Measurements from ENCODE around the gene JPT2.

JPT2 gene, protein sequence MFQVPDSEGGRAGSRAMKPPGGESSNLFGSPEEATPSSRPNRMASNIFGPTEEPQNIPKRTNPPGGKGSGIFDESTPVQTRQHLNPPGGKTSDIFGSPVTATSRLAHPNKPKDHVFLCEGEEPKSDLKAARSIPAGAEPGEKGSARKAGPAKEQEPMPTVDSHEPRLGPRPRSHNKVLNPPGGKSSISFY

DNA sequence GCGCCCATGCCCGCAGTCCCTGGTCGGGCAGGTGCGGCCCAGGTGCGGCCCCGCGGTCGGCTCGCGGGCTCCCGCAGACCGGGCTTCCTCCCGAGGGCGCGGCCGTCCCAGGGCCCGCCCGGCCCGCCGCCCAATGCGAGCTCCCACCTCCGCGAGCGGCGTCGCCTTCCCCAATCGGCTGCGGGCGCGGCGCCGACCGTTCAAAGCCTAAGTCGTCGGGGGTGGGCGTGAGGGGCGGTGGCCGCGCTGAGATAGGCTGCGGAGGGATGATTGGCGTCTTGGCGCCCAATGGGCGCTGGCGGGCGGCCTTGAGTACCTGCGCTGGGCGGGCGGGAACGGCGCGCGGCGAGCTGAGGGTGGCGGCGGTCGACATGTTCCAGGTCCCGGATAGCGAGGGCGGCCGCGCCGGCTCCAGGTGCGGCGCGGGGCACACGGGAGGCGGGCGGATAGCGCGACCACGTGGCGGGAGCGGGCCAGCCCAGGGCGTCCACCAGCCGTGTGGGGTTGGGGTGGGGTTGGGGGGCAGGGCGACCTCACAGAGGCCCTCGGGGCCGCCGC, at the start of gene JPT2:
TSS of gene JPT2 (plus strand) at position 338 of the 558 bp plus-strand sequence. CDS start at position 372, 34 bp downstream.
- DNase-seq: peak; percentile 97 to 98

DNA sequence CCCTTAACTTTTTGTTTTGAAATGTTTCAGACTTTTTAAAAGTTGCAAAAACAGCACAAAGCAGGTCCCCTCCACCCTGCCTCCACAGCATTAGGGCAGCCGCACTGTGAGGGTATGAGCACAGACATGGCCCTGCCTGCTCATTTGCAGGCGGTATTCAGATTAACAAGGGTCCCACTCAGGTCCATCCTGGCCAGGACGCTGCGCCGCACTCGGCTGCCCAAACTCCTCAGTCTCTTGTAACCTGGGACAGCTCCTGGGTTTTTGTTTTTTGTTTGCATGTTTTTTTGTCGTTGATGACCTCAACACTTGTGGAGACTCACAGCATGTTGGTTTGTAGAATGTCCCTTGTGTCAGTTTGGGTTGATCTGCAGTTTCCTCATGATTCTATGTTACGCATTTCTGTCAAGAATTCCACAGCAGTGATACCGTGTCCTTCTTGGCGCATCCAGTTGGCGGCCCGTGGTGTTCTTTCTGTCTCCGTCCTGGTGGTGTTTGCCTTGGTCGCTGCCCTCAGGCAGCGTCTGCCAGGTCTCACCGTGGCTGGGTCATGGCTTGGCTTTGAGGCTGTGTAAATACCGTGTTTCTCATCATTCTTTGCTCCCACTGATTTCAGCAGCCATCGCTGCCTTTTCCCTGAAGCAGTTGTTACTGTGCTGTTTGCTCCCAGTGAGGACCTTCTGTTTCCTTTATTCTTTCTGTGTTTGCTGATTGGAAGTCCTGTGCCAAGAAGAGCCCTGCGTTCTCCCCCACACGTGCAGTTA, 47.4 kb upstream of the JPT2 start:
- no peak for DNase-seq

DNA sequence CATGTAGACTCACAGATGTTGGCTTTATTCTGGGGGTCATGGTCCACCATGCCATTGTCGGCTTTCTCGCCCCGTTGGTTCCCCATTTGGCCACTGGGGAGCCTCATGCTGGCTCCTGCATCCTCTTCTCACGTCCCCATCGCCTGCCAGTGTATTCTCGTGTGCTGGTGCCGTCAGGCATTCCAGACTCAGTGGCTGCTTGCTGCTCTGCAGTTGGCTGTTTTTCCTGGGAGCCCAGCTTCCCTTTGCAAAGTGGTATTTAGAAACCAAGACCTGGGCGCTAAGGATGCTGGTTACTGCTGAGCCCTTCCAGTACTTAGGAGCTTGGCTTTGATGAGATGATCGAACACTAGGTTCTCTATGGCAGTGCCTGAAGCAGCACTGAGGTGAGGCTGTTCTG, 46.8 kb upstream of the JPT2 start:
- DNase-seq: no peak

DNA sequence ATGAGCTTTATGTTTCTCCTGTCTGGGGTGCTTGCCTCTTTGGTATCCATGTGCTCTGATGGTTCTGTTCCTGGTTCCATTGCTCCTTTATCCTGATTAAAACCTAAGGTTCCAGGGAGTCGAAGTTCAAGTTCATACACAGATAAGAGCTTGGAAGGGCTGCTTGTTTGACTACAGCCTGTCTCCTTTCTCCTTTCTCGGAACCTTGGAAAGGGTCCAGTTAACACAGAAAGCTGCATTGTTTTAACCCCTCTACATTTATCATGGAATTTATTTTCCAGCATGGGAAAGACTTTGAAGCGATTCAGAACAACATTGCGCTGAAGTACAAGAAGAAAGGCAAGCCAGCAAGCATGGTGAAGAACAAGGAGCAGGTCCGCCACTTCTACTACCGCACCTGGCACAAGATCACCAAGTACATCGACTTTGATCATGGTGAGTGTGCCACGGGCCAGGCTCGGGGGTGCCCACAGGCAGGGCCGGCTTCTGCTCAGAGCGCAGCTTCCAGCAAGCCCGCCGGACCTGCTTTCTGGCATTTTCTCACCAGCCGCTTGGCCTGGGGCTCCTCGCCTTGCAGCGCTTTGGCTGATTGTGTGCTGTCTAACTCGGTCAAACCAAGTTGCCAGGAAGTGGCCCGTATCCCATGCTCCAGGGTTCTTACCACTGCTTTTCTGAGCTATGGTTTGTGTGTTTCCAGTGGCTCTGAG, 46.0 kb upstream of the JPT2 start:
- no peak for DNase-seq

DNA sequence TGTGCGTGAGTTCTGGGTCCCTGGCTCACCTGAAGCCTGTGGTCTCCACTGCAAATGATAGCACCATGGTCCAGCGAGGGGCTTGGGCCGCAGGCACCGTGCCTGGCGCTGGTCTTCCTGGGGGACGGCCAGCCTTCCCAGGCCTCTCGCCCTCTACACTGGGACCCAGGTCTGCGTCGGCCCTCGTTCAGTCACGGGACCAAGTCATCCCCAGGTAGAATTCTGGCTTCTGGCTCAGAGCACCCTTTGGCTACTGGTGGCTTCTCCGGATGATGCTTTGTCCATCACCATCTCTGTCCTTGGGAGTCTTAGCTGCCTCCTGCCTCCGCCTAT, 45.5 kb upstream of the JPT2 start:
- no peak for DNase-seq

DNA sequence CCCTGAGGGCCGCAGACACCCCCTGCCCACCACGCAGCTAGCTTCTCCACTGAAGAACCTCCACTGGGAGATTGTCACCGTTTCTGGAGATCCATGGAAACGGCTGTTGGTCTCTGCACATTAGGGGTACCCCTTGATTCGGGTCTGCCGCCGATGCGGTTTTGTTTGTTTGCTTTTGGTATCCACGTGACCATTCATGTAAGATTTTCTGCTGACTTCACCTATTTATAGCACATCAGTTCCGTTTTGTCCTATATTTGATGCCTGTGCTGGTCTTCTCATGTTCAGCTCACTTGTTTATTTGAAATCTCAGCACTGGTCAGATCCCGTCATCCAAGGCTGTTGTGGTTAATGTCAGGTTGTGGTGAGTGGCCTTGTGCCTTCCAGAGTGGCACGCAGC, 44.8 kb upstream of the JPT2 start:
- no peak for DNase-seq

DNA sequence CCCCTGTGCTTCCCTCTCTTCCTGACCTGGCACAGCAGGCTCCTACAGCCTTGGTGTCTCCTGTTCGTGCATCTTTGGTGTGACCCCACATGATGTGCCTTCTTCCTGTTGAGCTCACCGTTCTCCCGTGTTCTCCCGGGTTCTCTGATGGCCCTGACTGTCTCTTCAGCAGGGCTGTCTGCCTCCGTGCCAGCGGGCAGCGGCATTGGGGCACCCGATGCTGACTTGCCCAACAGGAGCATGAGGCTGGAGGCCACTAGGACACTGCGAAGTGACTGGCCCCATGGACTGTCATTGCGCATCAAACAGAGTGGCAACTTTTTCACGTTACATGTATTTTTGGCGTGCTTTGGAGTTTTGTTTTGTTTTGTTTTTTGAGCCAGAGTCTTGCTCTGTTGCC, 43.5 kb upstream of the JPT2 start:
- DNase-seq: no peak

DNA sequence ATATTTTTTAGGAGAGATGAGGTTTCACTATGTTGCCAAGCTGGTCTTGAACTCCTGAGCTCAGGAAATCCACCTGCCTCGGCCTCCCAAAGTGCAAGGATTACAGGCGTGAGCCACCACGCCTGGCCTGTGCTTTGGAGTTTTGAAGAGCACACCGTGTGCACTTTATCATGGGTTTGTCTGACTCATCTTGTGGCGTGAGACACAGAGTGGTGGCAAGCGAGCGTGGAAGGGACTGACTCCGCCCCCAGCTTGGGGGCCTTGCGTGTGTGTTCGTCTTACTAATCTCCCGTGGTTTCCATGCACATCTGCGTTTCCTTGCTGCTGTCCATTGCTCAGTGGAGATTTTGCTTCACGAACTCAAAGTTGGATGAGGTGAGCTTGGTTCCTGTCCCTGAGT, 43.0 kb upstream of the JPT2 start:
- DNase-seq: no peak

DNA sequence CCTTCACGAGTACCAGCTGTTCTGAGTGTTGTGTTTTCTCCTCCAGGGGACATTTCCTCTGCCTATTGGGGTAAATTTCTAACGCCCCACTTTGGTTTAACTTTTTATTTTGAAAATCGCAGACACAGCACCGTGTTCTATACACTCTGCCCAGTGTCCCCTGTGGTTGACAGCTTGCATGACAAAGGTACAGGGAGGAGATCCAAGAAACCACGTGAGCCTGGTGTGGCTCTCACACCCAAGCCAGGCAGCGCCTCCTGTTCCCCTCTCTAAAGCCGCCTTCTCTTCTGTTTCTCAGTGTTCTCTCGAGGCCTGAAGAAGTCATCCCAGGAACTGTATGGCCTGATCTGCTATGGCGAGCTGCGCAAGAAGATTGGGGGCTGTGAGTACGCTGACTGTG, 40.6 kb upstream of the JPT2 start:
- no peak for DNase-seq

DNA sequence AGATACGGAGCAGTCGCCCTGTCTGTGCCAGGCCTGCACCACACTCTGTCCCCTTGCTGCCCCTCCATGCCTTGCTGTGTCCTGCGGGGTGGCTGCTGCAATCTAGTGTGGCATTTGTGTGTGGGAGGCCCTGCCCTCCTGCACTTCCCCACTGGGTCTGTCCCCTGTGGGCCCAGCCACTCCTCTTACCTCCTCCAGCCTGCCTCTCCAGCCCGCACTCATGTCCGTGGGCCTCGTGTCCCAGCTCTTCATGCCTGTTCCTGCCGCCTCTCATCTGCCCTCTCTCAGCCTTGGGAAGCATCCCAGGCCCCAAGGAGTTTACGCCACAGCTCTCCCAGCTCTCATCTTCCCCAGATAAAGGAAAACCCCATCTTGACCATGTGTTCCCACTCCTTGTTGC, 39.3 kb upstream of the JPT2 start:
- no peak for DNase-seq

DNA sequence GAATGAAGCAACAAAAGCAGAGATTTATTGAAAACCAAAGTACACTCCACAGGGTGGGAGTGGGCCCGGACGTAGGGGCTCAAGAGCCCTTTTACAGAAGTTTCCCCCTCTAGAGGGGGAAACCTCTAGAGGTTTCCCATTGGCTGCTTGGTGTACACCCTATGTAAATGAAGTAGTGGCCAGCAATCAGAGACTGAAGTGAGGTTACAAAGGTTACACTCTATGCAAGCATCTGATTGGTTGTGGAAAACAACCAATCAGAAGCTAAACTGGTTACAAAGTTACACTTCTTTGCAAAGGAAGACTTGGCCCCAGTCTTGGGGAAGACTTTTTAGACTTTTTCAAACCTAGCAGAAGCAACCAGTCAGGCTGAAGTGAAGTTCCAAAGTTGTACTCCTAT, 38.8 kb upstream of the JPT2 start:
- no peak for DNase-seq

DNA sequence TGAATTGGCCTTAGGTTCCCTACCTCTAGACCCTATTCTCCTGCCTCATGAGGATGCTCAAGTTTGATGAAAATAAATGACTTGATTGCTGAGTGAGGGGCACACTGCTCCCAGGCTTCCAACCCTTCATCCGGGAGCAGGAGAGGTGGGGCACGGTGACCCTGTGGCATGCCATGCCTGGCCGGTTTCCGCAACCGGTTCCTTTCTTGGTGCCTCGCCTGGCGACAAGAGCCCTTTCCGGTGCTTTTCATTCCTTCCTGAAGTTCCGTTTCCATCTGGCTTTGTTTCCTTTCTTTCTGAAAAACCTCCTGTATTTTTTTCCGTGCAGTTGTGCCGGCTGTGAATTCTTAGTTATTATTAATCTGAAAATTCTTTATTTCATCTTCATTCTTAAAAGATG, 38.2 kb upstream of the JPT2 start:
- DNase-seq: no peak

DNA sequence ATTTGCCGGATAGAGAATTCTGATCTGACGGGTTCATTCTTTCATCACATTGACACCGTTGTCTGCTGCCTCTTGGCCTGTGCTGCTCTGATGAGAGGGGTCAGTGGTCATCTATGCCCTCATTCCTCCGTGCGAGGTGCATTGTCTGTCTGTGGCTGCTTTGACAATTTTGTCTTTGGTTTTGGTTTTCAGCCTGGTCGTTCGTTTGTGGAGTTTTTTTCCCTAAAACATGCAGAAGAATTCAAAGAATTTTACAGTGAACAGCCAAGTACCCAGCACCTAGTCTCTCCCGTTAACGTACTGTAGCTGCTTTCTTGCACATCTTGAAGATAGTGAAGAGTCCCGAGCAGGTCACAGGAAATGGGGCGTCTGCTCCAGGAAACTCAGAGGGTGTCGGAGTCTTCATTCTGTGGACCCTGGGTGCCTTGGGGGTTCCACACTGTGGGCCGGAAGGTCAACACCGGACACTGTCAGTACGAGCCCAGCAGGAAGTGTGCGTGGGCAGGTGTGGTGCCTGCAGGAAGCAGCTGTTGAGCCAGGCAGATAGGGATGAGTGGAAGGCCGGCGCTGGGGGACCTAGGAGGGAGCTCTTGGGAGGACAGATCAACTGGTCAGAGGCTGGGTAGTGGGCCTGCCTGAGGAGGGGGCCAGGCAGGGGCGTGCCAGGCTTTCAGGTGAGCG, 37.7 kb upstream of the JPT2 start:
- no peak for DNase-seq

DNA sequence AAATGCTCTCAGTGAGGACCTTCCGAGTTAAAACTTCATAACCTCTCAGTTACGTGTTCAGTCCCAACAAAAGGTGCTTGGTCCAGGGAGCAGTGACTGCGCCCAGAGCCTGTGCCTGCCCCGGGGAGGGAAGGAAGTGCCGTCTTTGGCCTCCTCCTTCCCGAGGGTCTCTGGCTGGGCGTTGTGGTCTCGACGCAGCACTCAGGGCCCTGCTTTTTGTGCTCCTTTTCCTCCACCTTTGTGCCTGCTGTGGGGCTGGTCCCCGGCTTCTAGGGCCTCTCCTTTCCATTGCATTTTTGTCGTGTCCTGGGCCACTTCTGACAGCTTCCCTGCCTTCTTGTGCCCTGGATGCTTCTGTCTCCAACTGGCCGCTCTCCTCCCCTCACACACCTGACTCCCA, 36.8 kb upstream of the JPT2 start:
- no peak for DNase-seq

DNA sequence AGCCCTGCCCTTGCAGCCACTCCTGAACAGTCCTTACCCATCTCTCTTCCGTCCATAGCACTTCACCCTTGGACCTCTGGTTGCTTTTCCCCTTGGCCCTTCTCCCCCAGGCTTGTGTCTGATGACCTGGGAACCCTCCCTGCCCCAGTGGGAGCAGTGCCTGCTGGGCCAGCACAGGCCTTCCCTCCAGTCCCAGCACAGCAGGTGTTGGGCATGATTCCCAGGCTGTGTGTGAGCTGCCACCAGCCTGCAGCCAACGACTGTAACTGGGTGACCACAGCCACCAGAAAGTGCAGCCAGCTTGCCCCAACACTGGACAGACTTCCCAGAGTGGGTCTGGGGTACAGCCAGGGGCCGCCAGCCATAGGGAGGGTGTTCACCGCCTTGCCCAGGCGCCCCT, 35.9 kb upstream of the JPT2 start:
- DNase-seq: no peak

DNA sequence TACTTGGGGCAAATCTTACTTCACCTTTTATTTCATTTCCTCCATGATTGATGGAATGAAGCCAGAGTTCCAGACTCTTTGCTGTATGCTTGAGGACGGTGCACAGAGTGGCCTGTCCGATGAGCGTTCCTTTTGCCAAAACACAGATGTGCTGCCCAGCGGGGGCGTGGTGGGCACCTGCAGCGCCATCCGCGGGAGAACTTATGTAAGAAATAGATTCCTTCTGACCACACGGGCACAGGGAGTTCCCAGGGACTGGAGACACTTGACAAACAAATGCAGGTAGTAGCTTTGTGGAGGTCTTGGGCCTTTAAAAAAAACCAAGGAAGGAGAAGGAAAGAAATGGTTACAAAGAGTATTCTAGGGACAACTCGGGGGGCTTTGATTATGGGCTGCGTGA, 35.3 kb upstream of the JPT2 start:
- no peak for DNase-seq

DNA sequence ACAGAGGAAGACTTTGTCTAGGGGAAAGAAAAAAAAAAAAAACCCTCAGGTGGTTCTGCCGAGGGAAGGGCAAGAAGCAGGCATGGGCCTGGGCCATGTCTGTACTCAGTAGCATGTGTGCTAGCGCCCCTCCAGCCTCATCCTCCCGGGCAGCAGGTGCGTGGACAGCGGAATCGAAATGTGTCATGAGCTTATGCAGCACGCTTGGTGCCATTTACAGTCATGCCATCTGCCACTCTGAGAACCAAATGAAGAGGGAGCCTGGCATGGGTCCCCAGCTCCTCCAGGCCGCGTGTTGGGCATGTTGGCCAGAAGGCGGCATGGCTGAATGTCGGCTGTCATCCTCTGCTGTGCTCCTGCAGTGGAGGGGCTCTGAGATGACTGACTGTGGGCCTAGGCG, 34.6 kb upstream of the JPT2 start:
- DNase-seq: peak in 1 of 2 experiments; percentile 8

DNA sequence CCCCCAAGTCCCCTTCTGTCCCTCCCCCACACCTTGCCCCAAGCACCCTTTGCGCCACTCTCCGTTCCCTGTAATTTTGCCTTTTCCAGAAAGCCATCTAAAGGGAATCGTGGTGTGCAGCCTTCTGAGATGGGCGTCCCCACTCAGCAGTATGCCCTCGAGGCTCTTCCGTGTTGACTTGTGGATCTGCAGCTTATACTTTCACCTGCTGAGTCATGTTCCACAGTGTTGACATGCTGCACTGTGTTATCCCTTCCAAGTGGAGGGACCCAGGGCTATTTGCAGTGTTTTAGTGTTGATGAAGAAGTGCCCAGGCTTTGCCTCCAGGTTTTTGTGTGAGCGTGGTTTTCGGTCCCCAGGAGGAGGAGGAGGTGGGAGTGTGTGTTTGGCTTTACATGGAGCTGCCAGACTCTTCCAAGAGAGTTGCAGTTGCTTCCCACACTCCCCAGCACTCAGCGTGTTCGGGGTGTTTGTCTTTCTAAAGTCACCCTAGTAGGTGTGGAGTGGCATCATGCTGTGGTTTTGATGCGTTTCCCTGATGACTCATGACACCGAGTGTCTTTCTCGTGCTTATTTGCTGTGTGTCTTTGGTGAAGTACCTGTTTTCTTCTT, 32.1 kb upstream of the JPT2 start:
- no peak for DNase-seq

DNA sequence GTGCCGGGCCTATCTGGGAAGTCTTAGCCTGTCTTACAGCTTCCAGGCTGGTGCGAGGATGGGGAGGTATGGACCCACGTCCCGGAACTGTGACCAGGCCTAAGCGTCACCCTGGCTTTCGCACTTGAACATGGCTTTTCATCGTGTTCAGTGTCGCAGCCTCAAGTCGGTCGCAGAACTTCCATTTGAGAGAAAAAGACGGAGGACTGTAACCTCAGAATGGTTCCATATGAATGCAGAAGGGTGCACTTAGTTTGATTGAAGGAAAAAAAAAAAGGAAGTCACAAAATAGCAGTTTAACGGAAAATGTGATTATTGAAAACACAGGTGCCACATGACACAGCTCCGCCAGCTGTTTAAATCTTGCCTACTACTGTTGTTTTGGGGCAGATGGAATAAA, 30.2 kb upstream of the JPT2 start:
- DNase-seq: no peak

DNA sequence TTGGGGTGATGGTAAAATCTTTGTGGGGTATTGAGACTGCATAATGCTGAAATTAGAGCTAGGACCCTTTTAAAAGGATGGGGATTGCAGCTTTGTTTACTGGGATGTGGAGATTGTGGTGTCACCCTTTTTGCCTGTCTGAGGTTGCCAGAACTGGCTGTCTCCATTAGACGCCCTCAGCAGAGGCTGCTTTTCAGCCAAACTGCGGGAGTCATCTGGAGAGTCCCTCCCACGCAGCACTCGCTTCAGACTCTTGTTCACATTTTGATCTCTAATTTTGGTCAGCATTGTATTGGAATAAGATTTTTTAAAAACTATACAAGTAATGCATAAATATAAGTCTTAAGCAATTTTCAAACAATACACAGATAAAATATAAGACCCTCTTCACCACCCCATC, 27.9 kb upstream of the JPT2 start:
- DNase-seq: no peak

DNA sequence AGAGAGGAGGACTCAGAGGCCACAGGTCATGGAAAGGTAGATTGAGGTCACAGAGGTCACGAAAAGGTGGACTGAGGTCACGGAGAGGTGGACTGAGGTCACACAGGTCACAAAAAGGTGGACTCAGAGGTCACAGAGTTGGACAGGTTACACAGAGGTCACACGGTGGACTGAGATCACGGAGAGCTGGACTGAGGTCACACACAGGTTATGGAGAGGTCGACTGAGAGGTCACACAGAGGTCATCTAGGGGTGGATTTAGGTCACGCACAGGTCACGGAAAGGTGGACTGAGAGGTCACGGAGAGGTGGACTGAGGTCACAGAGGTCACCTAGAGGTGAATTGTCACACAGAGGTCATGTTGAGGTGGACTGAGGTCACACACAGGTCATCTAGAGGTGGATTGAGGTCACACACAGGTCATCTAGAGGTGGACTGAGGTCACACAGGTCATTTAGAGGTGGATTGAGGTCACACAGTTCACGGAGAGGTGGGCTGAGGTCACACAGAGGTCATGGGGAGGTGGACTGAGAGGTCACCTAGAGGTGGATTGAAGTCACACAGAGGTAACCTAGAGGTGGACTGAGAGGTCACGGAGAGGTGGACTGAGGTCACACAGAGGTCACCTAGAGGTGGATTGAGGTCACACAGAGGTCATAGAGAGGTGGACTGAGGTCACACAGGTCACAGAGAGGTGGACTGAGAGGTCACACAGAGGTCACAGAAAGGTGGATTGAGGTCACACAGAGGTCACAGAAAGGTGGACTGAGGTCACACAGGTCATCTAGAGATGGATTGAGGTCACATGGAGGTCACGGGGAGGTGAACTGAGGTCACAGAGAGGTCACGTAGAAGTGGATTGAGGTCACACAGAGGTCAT, 26.7 kb upstream of the JPT2 start:
- DNase-seq: no peak

DNA sequence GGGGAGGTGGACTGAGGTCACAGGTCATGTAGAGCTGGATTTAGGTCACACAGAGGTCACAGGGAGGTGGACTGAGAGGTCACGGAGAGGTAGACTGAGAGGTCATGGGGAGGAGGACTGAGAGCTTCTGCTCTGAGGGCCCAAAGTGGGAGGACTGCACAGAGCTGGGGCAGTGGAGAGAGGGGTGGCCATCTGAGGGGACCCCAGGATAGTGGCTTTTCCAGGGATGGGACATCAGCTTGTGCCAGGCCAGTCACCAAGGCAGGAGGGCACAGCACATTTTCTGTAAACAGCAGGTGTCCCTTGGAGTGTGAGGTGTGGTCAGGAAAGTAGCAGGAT, 26.1 kb upstream of the JPT2 start:
- no peak for DNase-seq
